ENCODE measurements around the gene RRP12.

DNA sequence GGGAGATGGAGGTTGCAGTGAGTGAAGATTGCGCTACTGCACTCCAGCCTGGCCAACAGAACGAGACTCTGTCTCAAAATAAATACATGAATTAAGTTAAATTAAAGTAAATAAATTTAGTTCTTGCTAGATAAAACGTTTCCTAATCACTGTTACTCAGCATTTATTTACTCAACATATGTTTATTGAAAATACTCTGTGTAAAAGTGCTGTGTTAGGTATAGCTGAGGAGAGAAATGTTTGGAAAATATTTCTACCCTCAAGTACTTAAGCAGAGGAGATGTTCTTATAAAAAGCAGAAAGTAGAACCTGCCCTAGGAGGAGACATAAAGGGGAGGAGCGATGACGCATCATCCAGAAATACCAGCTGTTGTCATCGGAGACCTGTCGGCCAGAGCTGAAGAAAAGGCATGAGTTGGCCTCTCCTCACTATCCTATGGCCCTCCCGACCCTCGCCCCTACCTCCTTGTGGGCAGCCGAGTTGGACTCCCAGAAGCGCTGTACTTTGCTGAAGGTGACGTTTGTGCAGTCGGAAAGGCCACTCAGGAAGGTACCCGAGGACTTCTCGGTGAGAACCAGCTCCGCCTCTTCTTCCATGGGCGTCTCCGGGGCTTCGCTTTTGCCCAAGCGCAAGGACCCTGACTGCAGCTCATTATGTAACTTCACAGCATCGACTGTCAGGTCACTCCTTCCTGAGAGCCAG lies 1.1 kb downstream of the RRP12 start:
- no peak for TF ChIP-seq EP300 (IDR thresholded peaks at IDR 0.05; ENCODE audit: borderline replicate concordance)
- no peak for TF ChIP-seq RAD21 (IDR thresholded peaks at IDR 0.05; ENCODE audit: low read depth)
- no peak for TF ChIP-seq TAF1 (IDR thresholded peaks at IDR 0.05; ENCODE audit: low read depth)
